IPS-NIHi11 (cell line): Measurements from ENCODE around the gene HSPA8.
"Not testable (repeated sequence)": the region's sequence is repeated elsewhere in the genome, so short reads cannot be mapped to it uniquely, and the experiment has no call there.

Experiments used
- DNase-seq: peaks from one replicate; pipeline ENCODE4 v3.0.0; 2012; ENCODE audit warnings: mixed read lengths, low spot score

Gene HSPA8

DNA sequence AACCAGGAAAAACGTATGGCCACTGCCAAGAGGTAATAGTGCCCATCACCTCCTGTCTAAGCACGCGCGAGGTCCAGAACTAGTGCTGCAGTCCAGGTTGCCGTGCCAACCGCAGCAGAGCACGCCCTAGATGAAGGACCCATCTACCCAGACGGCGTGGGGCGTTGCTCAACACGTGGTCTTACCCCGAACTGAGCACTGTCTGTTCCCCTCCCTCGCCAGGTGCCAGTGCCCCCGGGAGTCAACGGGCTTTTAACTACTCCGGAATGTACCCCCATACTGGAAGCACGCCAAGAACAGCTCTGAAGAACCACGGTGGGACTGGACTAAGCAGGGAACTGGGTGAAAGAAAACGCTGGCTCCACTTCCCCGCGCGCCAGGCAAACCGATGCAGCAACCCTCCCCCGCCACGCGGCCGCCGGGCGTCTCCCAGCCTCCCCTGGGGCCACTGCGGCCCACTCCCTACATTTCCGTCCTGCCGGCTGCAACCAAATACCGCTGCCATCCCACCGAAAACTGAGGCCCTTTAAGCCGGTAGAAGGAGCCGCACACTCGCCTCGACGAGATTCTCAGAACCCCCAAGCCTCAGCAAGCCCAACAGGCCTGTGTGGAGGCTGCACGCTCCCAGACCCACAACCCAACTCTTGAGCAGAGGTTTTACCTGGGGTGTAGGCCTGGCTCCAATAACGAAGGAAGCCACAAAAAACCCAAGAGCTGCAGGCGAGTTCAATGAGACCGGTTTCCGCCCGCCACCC lies at the start of gene HSPA8:
Gene HSPA8 (minus strand): TSS at position 734 of the 755 bp plus-strand sequence. CDS start 812 bp downstream, outside the sequence.
- peak; percentile 16 for DNase-seq

GRCh38 chr11:123111465-123111864 lies 49.5 kb upstream of the HSPA8 start:
- DNase-seq = peak; percentile 72

DNA sequence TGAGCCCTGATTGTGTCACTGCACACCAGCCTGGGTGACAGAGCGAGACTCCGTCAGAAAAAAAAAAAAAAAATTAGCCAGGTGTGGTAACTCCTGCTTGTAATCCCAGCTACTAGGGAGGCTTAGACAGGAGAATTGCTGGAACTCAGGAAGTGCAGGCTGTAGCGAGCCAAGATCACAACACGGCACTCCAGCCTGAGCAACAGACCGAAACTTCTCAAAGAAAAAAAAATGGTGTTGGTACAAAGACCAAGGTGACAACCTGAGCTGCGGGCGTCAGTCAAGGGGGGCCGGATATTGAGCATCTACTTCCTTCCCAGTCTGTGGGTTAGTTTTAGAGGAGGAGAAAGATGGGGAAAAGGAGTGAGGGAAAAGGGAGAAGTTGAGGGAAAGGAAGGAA lies 48.5 kb upstream of the HSPA8 start:
- no peak for DNase-seq

DNA sequence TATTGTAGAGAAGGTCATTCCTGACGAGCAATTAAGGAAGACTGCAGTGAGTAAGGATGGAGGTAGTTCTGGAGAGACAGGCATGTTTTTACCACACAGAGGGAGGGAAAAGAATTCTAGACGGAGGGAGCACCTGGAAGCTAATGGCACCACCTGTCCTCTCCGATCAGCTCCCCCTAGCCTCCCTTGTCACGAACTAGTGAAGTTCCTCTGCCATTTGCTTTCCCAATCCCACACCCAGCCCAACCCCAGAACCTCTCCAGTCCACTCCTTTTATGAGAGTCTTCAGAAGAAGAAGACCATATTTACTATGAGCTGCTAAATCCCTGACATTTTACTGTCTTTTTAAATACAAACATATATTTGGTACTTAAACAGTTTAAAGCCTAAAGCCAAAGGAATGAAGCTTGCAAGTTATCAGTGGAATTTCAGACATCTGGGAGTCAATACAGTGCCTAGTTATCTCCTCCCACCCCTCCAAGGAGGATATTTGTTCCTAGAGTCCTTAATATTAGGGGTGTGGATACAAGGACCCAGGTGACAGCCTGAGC lies 46.1 kb upstream of the HSPA8 start:
- DNase-seq = no peak

GRCh38 chr11:123104697-123105096 lies 42.8 kb upstream of the HSPA8 start:
- DNase-seq = no peak

GRCh38 chr11:123103326-123103980 lies 41.5 kb upstream of the HSPA8 start:
- DNase-seq = peak; percentile 37

DNA sequence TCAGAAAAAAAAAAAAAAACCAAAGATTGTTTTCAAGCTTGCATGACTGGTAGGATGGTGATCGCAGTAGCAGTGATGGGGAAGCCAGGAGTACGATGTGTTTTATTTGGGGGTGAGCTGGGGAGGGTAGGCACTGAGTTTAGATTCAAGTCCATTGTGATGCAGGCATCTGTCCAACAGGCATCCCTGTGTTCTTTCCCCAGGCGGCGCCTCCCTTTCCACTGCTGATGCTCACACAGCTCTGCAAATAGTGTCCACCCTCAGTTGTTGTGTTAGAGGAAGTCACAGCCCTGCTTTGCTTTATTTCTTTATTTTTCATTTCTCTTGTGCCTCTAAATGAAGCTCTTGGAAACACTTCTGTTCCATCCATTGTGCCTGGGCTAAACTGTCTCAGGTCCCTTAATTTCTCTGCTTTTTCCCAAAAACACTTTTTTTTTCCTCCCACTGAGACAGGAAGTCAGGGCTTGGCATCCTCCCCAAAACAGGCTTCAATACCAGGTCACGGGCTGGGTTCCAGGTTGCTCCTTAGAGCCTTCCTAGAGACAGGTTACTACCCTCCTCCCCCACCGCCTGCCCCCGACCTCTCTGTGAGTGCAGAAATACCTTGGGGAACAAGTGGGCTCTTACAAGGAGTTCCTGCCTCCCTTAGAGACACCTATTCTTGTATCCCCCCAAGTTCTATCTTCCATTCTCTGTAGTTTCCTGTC lies 38.6 kb upstream of the HSPA8 start:
- no peak for DNase-seq

DNA sequence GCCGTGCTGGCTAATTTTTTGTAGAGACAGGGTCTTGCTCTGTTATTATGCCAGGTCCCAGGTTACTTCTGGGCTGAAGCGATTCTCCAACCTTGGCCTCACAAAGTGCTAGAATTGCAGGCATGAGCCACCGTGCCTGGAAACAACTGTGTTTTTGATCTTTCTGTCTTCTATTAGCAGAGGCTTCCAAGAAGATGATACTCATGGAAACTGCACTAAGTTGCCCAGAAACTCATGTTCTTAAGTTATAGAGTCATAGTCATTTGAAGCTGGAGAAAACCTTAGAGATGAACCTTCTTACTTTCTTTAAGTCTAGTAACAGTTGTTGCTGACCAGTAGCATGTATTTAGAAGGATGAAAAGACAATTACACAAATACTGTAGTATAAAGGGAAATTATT lies 37.1 kb upstream of the HSPA8 start:
- DNase-seq = no peak

DNA sequence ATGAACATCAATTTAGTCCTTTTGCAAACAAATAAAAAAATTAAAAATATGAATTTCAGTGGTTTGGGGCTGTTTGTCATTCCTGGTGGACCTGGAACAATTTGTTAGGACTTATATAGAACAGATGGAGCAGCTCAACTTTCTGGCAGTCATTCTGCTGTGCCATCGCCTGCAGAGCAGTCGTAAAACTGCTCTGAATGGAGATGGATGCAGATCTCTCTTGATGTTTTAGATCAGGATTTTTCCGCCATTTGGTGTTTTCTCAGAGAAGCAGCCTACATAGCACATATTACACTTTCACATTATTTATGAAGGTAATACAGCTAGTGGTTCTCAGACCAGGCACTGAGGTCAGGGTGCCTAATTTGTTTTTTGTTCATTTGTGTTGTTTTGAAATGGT lies 31.8 kb upstream of the HSPA8 start:
- no peak for DNase-seq

DNA sequence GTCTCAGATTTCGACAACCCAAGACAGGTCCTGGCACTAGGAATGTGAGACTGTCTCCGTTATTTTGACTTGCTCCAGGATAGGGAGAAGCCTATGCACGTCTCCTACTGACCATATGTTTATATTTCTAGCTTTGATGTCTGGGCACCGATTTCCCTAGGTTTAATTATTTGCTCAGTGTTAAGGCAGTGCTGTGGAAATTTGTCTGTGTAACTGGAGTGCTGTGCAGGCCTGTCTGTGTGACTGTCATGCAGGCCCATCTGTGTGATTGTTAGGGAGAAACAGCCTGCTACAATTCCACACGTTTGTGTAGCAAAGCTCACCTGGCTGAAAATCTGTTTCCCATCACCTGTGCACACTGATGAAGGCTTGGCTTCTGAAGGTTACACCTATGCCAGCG lies 29.6 kb upstream of the HSPA8 start:
- DNase-seq = no peak

DNA sequence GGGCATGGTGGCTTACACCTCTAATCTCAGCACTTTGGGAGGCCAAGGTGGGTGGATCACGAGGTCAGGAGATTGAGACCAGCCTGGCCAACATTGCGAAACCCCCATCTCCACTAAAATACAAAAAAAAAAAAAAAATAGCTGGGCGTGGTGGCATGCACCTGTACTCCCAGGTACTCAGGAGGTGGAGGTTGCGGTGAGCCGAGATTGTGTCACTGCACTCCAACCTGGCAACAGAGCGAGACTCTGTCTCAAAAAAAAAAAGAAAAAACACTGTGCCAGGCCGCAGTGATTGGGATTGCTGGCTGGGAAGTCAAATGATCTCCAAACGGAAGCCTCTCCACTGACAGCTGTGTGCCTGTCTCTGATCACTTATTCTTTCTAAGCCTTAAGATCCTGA lies 28.2 kb upstream of the HSPA8 start:
- not testable (repeated sequence) for DNase-seq

- DNase-seq = not testable (repeated sequence)
Observed at GRCh38 chr11:123088896-123089295, 27.0 kb upstream of the HSPA8 start.

DNA sequence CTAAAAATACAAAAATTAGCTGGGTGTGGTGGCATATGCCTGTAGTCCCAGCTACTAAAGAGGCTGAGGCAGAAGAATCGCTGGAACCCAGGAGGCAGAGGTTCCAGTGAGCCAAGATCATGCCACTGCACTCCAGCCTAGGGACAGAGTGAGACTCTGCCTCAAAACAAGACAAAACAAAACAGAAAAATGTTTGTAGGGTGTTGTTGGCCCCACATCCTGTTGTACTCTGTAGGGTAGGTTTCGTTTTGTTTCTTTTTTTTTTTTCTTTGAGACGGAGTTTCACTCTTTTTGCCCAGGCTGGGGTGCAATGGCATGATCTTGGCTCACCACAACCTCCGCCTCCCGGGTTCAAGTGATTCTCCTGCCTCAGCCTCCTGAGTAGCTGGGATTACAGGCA lies 25.7 kb upstream of the HSPA8 start:
- DNase-seq = not testable (repeated sequence)

- DNase-seq = no peak
Observed at GRCh38 chr11:123086305-123086704, 24.4 kb upstream of the HSPA8 start.

DNA sequence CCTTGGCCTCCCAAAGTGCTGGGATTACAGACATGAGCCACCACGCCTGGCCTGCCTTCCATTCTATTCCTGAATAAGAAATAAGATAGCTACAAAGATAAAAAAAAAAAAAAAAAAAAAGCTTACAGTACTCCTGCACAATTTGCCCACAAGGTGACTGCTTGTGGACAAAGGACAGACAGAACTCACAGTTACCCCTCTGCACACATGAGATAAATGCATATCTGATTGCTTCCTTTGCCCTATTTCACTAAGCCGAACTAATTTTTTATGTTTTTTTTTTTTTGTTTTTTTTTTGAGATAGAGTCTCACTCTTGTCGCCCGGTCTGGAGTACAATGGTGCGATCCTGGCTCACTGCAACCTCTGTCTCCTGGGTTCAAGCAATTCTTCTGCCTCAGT lies 23.6 kb upstream of the HSPA8 start:
- DNase-seq = no peak

DNA sequence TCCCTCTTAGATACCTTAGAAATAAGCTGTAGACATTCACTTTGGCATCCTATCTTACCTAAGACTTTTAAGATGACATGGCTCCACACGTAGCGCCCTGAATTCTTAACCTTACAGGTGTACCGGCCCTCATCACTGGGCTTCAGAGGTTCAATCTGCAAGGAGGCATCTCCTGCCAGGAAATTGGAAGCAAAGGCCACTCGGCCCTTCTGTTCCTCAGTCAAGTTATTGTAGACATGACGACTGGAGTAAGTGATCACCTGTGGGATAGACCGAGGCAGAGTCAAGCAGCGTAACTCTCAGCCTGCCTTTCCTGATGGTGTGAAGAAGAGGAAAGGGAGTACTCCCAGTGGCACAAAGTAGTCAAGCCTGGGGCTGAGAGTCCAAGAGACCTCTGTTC lies 22.5 kb upstream of the HSPA8 start:
- DNase-seq = no peak

GRCh38 chr11:123083623-123084029 lies 21.7 kb upstream of the HSPA8 start:
- peak; percentile 28 for DNase-seq

- no peak for DNase-seq
Observed at GRCh38 chr11:123082977-123083376, 21.0 kb upstream of the HSPA8 start.

- DNase-seq = no peak
Observed at GRCh38 chr11:123080015-123080414, 18.1 kb upstream of the HSPA8 start.

- no peak for DNase-seq
Observed at GRCh38 chr11:123076484-123076883, 14.5 kb upstream of the HSPA8 start.

- no peak for DNase-seq
Observed at GRCh38 chr11:123073343-123074057, 11.6 kb upstream of the HSPA8 start.

DNA sequence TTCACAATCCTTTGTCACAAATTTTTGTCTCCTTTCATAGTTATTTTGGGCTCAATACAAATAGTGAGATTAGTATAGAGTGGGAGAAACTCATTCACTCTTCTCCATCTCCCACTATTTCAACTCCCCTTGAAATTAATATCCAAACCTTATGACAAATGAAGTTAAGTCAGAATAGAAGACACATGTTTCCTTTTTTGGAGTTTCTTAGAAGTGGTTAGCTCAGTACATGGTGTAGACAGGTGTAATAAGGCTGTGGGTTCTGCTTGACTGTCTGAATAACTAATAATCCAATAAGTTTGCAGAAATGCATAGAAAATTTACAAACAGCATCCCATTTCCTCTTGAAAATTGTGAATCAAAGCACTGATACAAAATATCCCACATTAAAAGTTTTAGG lies 10.8 kb upstream of the HSPA8 start:
- no peak for DNase-seq
